NCI-H2107 (cell line): ENCODE results near the gene PLTP.
"Not testable (repeated sequence)": the region's sequence is repeated elsewhere in the genome, so short reads cannot be mapped to it uniquely, and the experiment has no call there.

Experiments used
- DNase-seq: peaks from one replicate; lab custom pipeline; 2025; lab: John Stamatoyannopoulos, UW

PLTP gene

GRCh38 chr20:45911486-45912343 is at the start of gene PLTP:
TSS of gene PLTP (minus strand) at chr20:45912155. CDS start at chr20:45911452, 703 bp downstream.
- DNase-seq: no peak

- peak; percentile 11 for DNase-seq
Observed at GRCh38 chr20:45959956-45960630, 48.1 kb upstream of the PLTP start.

- no peak for DNase-seq
Observed at GRCh38 chr20:45959126-45959525, 47.2 kb upstream of the PLTP start.

- no peak for DNase-seq
Observed at GRCh38 chr20:45958593-45958992, 46.6 kb upstream of the PLTP start.

GRCh38 chr20:45957021-45957941 is 45.3 kb upstream of the PLTP start:
- no peak for DNase-seq

- DNase-seq: not testable (repeated sequence)
Observed at GRCh38 chr20:45956326-45956725, 44.4 kb upstream of the PLTP start.

- no peak for DNase-seq
Observed at GRCh38 chr20:45953672-45954071, 41.7 kb upstream of the PLTP start.

- DNase-seq: no peak
Observed at GRCh38 chr20:45952861-45953260, 40.9 kb upstream of the PLTP start.

- no peak for DNase-seq
Observed at GRCh38 chr20:45951925-45952834, 40.2 kb upstream of the PLTP start.

- DNase-seq: no peak
Observed at GRCh38 chr20:45950330-45950646, 38.3 kb upstream of the PLTP start.

- no peak for DNase-seq
Observed at GRCh38 chr20:45949542-45950329, 37.8 kb upstream of the PLTP start.

GRCh38 chr20:45948742-45949541 is 37.0 kb upstream of the PLTP start:
- DNase-seq: no peak

GRCh38 chr20:45948261-45948733 is 36.3 kb upstream of the PLTP start:
- no peak for DNase-seq

- no peak for DNase-seq
Observed at GRCh38 chr20:45947110-45947866, 35.3 kb upstream of the PLTP start.

GRCh38 chr20:45946149-45946970 is 34.4 kb upstream of the PLTP start:
- DNase-seq: no peak

- DNase-seq: no peak
Observed at GRCh38 chr20:45945678-45946148, 33.8 kb upstream of the PLTP start.

GRCh38 chr20:45944965-45945677 is 33.2 kb upstream of the PLTP start:
- DNase-seq: no peak
